ELR (cell line): ENCODE data around the gene CTNS.

Experiments used
- DNase-seq: peaks from one replicate; pipeline ENCODE4 v3.0.0-alpha.2; 2015; ENCODE audit warnings: low read depth

Gene CTNS

GRCh38 chr17:3658784-3659449 is 22.4 kb downstream of the CTNS start:
- DNase-seq, result no peak

- DNase-seq, result peak; percentile 88
Observed at GRCh38 chr17:3659541-3660111, 23.1 kb downstream of the CTNS start.

GRCh38 chr17:3660311-3660891 is 23.8 kb downstream of the CTNS start:
- DNase-seq, result no peak

GRCh38 chr17:3663102-3664011 is 26.8 kb downstream of the CTNS start:
- no peak for DNase-seq

- DNase-seq, result no peak
Observed at GRCh38 chr17:3665834-3666233, 29.3 kb downstream of the CTNS start.

- DNase-seq, result no peak
Observed at GRCh38 chr17:3666516-3666915, 30.0 kb downstream of the CTNS start.

GRCh38 chr17:3667366-3668278 is 31.1 kb downstream of the CTNS start:
- DNase-seq, result peak; percentile 95

GRCh38 chr17:3668279-3669084 is 31.9 kb downstream of the CTNS start, which contains the start of the genes EMC6 and TAX1BP3:
Gene EMC6 (plus strand): TSS chr17:3668812. CDS start chr17:3669147, 335 bp downstream.
Gene TAX1BP3 (minus strand): TSS chr17:3668578. CDS start chr17:3668526, 52 bp downstream.
- DNase-seq, result peak; percentile 99

GRCh38 chr17:3669085-3669347 is 32.5 kb downstream of the CTNS start:
- DNase-seq, result no peak

GRCh38 chr17:3669548-3669947 is 33.0 kb downstream of the CTNS start:
- no peak for DNase-seq

- no peak for DNase-seq
Observed at GRCh38 chr17:3672571-3672970, 36.0 kb downstream of the CTNS start.

GRCh38 chr17:3675886-3676285 is 39.3 kb downstream of the CTNS start:
- no peak for DNase-seq

- no peak for DNase-seq
Observed at GRCh38 chr17:3678095-3678820, 41.7 kb downstream of the CTNS start.

- DNase-seq, result no peak
Observed at GRCh38 chr17:3678821-3679530, 42.4 kb downstream of the CTNS start.

GRCh38 chr17:3679531-3680126 is 43.1 kb downstream of the CTNS start:
- no peak for DNase-seq

- no peak for DNase-seq
Observed at GRCh38 chr17:3681057-3681456, 44.5 kb downstream of the CTNS start.

- DNase-seq, result no peak
Observed at GRCh38 chr17:3681565-3681964, 45.0 kb downstream of the CTNS start.

- DNase-seq, result no peak
Observed at GRCh38 chr17:3682033-3682432, 45.5 kb downstream of the CTNS start.

GRCh38 chr17:3683054-3683511 is 46.5 kb downstream of the CTNS start:
- peak; percentile 55 for DNase-seq
